Measurements from ENCODE around the gene SH3BGRL2. TPM values are rescaled to one million over a fixed set of nuclear protein-coding genes. Genes with fewer than 3 reads are reported as not detected.

SH3BGRL2 gene
- total RNA-seq, 1 experiment from 2014 or later = 3.8 TPM

- H3K27me3 ChIP-seq (ENCODE audit: low read length) = no peaks in the 10 kb centered on the region
- ATAC-seq (no peak), DNase-seq (no peak)
- H3K4me1 ChIP-seq (ENCODE audit: insufficient read depth, low read length) = no peaks in the 10 kb centered on the region
- no peak overlapping the region for H3K9ac ChIP-seq (ENCODE audit: low read length)
- H3K36me3 ChIP-seq (ENCODE audit: low read depth, low read length) = no peaks in the 10 kb centered on the region
- no peaks in the 10 kb centered on the region for H3K9me3 ChIP-seq (ENCODE audit: low read length)
- ChIA-PET CTCF (no interaction called here), POLR2A (ENCODE audit: unreplicated experiment) (no interaction called here)
- H3F3A ChIP-seq (ENCODE audit: low read length, unreplicated experiment) = no peaks in the 10 kb centered on the region
- no peaks in the 10 kb centered on the region for H3K9me2 ChIP-seq (replicated peaks; ENCODE audit: low read length)
- intact Hi-C loops (cut with micrococcal nuclease) = no loop called here
- H3K79me2 ChIP-seq (ENCODE audit: low read length) = no peaks in the 10 kb centered on the region
- no peak overlapping the region for H3K27ac ChIP-seq (ENCODE audit: low read length)
- no peaks in the 10 kb centered on the region for H4K20me1 ChIP-seq (ENCODE audit: low read length)
- H2AFZ ChIP-seq (ENCODE audit: low read length) = no peak overlapping the region
- no TSS peak for BruUV-seq (replicated peaks)
- no peak overlapping the region for H3K4me2 ChIP-seq (ENCODE audit: low read length)
- no peak for TF ChIP-seq EZH2phosphoT487 (IDR thresholded peaks at IDR 0.05; ENCODE audit: borderline replicate concordance, low read length)
- TF ChIP-seq EZH2 (IDR thresholded peaks at IDR 0.05; ENCODE audit: low read length, unreplicated experiment) = no peak
- TF ChIP-seq CTCF (conservative IDR thresholded peaks at IDR 0.05; ENCODE audit: low read depth, low read length) = no peak
- no peak overlapping the region for H3K4me3 ChIP-seq (ENCODE audit: low read length)
Measured at GRCh38 chr6:79710127-79710526, 79.0 kb downstream of the SH3BGRL2 start.

GRCh38 chr6:79711167-79711566 lies 80.0 kb downstream of the SH3BGRL2 start:
- Histone ChIP-seq H2AFZ (ENCODE audit: low read length) (no peak overlapping the region), H3K9me3 (ENCODE audit: low read length) (no peaks in the 10 kb centered on the region), H3K27ac (ENCODE audit: low read length) (no peak overlapping the region), H3K9me2 (replicated peaks; ENCODE audit: low read length) (no peaks in the 10 kb centered on the region), H3K4me2 (ENCODE audit: low read length) (no peak overlapping the region), H3F3A (ENCODE audit: low read length, unreplicated experiment) (no peaks in the 10 kb centered on the region), H3K4me1 (ENCODE audit: insufficient read depth, low read length) (no peaks in the 10 kb centered on the region), H3K4me3 (ENCODE audit: low read length) (no peak overlapping the region), H3K36me3 (ENCODE audit: low read depth, low read length) (no peaks in the 10 kb centered on the region), H3K79me2 (ENCODE audit: low read length) (no peaks in the 10 kb centered on the region), H4K20me1 (ENCODE audit: low read length) (no peaks in the 10 kb centered on the region), H3K9ac (ENCODE audit: low read length) (no peak overlapping the region), H3K27me3 (ENCODE audit: low read length) (no peaks in the 10 kb centered on the region)
- ATAC-seq (no peak), DNase-seq (no peak)
- POLR2A ChIA-PET (ENCODE audit: unreplicated experiment) = no interaction called here
- TF ChIP-seq EZH2phosphoT487 (IDR thresholded peaks at IDR 0.05; ENCODE audit: borderline replicate concordance, low read length) (no peak), EZH2 (IDR thresholded peaks at IDR 0.05; ENCODE audit: low read length, unreplicated experiment) (no peak), CTCF (conservative IDR thresholded peaks at IDR 0.05; ENCODE audit: low read depth, low read length) (no peak)
- intact Hi-C loops (cut with micrococcal nuclease) = no loop called here
- CTCF ChIA-PET = interaction anchor here (0.6 kb wide), 1 partner anchor 38 kb away, joined by 7 read pairs; no protein-coding TSS in a partner anchor
- BruUV-seq (replicated peaks) = no TSS peak

GRCh38 chr6:79712144-79712543 lies 81.0 kb downstream of the SH3BGRL2 start:
- DNase-seq (no peak), ATAC-seq (no peak)
- H3K9ac ChIP-seq (ENCODE audit: low read length) = no peak overlapping the region
- H3K27me3 ChIP-seq (ENCODE audit: low read length) = no peaks in the 10 kb centered on the region
- CTCF ChIA-PET = no interaction called here
- no peak overlapping the region for H3K4me2 ChIP-seq (ENCODE audit: low read length)
- no peak overlapping the region for H3K4me3 ChIP-seq (ENCODE audit: low read length)
- H3K79me2 ChIP-seq (ENCODE audit: low read length) = no peaks in the 10 kb centered on the region
- POLR2A ChIA-PET (ENCODE audit: unreplicated experiment) = no interaction called here
- no peak overlapping the region for H2AFZ ChIP-seq (ENCODE audit: low read length)
- no peaks in the 10 kb centered on the region for H3F3A ChIP-seq (ENCODE audit: low read length, unreplicated experiment)
- intact Hi-C loops (cut with micrococcal nuclease) = no loop called here
- H4K20me1 ChIP-seq (ENCODE audit: low read length) = no peaks in the 10 kb centered on the region
- no peaks in the 10 kb centered on the region for H3K9me3 ChIP-seq (ENCODE audit: low read length)
- no TSS peak for BruUV-seq (replicated peaks)
- H3K36me3 ChIP-seq (ENCODE audit: low read depth, low read length) = no peaks in the 10 kb centered on the region
- H3K9me2 ChIP-seq (replicated peaks; ENCODE audit: low read length) = no peaks in the 10 kb centered on the region
- no peak overlapping the region for H3K27ac ChIP-seq (ENCODE audit: low read length)
- no peaks in the 10 kb centered on the region for H3K4me1 ChIP-seq (ENCODE audit: insufficient read depth, low read length)
- TF ChIP-seq EZH2phosphoT487 (IDR thresholded peaks at IDR 0.05; ENCODE audit: borderline replicate concordance, low read length) (no peak), CTCF (conservative IDR thresholded peaks at IDR 0.05; ENCODE audit: low read depth, low read length) (no peak), EZH2 (IDR thresholded peaks at IDR 0.05; ENCODE audit: low read length, unreplicated experiment) (no peak)

Measured in PC-3 (cell line).